Measurements from ENCODE around the gene HINFP. TPM values are rescaled to one million over a fixed set of nuclear protein-coding genes. Genes with fewer than 3 reads are reported as not detected.
A peak's percentile ranks its signal among the peaks of the same experiment; 100 is the strongest.

Gene HINFP
- total and polyA plus RNA-seq, 3 donors from 2014 or later = 38.3 to 58.7 (median 58.3) TPM

DNA sequence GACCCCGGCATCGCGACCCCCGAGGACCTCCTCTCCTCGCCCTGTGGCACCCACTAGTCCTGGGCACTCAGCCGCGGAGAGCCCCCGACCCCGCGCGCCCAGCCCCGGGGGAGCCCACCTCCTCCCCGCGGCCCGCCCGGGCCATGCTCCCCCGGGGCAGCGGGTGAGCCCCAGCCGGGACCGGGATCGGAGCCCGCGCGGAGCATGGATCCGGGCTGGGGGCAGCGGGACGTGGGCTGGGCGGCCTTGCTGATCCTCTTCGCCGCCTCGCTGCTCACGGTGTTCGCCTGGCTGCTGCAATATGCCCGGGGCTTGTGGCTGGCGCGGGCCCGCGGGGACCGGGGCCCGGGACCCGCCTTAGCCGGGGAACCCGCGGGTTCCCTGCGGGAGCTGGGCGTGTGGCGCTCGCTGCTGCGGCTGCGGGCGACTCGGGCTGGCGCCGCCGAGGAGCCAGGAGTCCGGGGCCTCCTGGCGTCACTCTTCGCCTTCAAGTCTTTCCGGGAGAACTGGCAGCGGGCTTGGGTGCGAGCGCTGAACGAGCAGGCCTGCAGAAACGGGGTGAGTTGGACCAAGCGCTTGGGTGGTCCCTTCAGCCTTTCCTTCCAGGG lies 13.7 kb upstream of the HINFP start:
- Histone ChIP-seq H3K4me3 (peak overlapping the region; percentile 84 to 89), H3K9me3 (no peaks in the 10 kb centered on the region), H3K27ac (peak overlapping the region; percentile 33 to 53), H3K36me3 (ENCODE audit: low read depth, missing control alignments) (no peaks in the 10 kb centered on the region), H3K4me1 (peaks cover 25% of the 10 kb centered on the region), H3K27me3 (no peaks in the 10 kb centered on the region)
- intact Hi-C loops (cut with DNase I; ENCODE audit: low total_unique reads) = no loop called here
- WGBS, 2 donors = 1% methylated on average over 36 of the region's 65 CpGs; no CpG with 5 or more reads in 1 of the 2 donors
- TF ChIP-seq, protein P1, sequence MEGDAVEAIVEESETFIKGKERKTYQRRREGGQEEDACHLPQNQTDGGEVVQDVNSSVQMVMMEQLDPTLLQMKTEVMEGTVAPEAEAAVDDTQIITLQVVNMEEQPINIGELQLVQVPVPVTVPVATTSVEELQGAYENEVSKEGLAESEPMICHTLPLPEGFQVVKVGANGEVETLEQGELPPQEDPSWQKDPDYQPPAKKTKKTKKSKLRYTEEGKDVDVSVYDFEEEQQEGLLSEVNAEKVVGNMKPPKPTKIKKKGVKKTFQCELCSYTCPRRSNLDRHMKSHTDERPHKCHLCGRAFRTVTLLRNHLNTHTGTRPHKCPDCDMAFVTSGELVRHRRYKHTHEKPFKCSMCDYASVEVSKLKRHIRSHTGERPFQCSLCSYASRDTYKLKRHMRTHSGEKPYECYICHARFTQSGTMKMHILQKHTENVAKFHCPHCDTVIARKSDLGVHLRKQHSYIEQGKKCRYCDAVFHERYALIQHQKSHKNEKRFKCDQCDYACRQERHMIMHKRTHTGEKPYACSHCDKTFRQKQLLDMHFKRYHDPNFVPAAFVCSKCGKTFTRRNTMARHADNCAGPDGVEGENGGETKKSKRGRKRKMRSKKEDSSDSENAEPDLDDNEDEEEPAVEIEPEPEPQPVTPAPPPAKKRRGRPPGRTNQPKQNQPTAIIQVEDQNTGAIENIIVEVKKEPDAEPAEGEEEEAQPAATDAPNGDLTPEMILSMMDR (IDR thresholded peaks at IDR 0.05) = no peak
- TF ChIP-seq POLR2A (IDR thresholded peaks at IDR 0.05) = no peak
- no peak for DNase-seq

DNA sequence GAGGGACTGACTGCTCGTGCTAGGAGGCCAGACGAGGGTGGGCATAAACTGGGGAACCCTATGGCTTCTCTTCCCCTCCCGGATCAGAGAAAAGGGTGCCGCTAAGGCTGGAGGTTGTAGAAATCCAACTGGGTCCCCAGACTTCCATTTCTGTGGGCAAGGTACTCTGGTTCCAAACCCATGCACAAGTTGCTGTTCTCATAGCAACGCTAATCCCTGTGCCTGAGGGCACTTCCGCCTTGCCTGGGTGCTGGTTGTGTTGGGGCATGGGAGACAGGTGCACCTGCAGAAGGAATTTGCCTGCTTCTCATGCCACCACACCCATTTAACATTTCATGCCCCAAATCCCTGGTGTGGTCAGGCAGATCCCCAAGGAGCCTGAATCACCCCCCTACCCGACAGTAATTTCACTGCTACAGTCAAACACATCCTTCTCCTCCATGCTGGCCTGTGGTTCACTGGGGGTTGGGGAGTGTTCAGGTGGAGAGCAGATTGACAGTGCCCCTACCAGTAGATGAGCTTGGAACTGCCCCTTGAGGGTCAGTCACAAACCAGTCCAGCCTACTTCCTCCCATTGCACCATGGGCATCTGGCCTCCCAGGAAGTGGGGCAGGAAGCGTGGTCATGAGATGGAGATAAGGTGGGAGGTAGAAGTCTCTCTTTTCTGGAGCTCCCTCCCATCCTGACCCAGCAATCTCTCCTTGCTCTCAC lies 13.1 kb upstream of the HINFP start:
- DNase-seq = no peak
- intact Hi-C loops (cut with DNase I; ENCODE audit: low total_unique reads) = no loop called here
- Histone ChIP-seq H3K27me3 (no peaks in the 10 kb centered on the region), H3K9me3 (no peaks in the 10 kb centered on the region), H3K27ac (no peak overlapping the region), H3K4me3 (peak overlapping the region; percentile 84 to 89), H3K4me1 (peaks cover 19% of the 10 kb centered on the region), H3K36me3 (ENCODE audit: low read depth, missing control alignments) (no peaks in the 10 kb centered on the region)
- TF ChIP-seq POLR2A (IDR thresholded peaks at IDR 0.05) = no peak
- TF ChIP-seq, protein P1 (IDR thresholded peaks at IDR 0.05) = no peak
- 26 to 27% methylated on average over 7 to 8 of the region's 8 CpGs for WGBS, 2 donors

DNA sequence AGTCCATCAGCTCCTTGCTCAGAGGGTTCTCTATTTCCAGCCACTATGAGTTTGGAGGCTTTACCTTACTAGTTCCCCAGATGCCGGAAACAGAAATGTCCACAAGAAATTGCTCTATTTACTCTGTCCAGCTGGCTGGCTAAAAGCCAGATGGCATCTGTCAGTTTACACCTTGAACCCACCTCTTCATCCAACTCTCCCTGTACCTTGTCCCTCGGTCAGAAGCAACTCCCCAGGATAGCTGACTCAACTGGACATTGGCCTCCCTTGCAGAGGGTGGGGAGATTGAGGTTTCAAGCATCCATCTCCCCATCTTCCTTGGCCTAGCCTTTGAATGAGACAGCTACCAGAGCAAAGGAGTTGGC lies 12.5 kb upstream of the HINFP start:
- Histone ChIP-seq H3K27ac (no peak overlapping the region), H3K4me1 (peaks cover 13% of the 10 kb centered on the region), H3K9me3 (no peaks in the 10 kb centered on the region), H3K4me3 (no peak overlapping the region), H3K27me3 (no peaks in the 10 kb centered on the region), H3K36me3 (ENCODE audit: low read depth, missing control alignments) (no peaks in the 10 kb centered on the region)
- DNase-seq = no peak
- intact Hi-C loops (cut with DNase I; ENCODE audit: low total_unique reads) = no loop called here
- TF ChIP-seq POLR2A (IDR thresholded peaks at IDR 0.05) = no peak
- TF ChIP-seq, protein P1 (IDR thresholded peaks at IDR 0.05) = no peak
- 92 to 98% methylated on average over 2 of the region's 2 CpGs for WGBS, 2 donors

DNA sequence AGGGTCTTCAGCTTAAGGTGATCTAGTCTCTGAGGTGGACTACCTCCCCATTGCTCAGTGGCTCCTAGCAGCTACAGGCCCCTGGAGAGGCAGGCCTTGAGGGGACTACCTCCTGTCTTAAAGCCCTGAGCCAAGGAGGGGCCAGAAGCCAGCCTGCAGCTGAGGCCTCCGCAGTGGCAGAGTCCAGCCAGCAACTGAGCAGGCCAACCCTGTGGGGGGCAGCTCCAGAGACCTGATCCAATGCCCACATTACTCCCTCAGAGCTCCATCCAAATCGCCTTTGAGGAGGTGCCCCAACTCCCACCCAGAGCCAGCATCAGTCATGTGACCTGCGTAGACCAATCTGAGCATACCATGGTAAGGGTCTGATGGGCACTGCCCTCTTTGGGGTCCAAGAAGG lies 11.5 kb upstream of the HINFP start:
- H3K36me3 ChIP-seq (ENCODE audit: low read depth, missing control alignments) = no peaks in the 10 kb centered on the region
- H3K27me3 ChIP-seq = no peaks in the 10 kb centered on the region
- WGBS, 2 donors = 95 to 100% methylated on average over 1 to 3 of the region's 3 CpGs
- no peak for DNase-seq
- H3K4me3 ChIP-seq = no peak overlapping the region
- peaks cover 12% of the 10 kb centered on the region for H3K4me1 ChIP-seq
- no peaks in the 10 kb centered on the region for H3K9me3 ChIP-seq
- intact Hi-C loops (cut with DNase I; ENCODE audit: low total_unique reads) = no loop called here
- no peak overlapping the region for H3K27ac ChIP-seq
- TF ChIP-seq, protein P1 (IDR thresholded peaks at IDR 0.05) = no peak
- no peak for TF ChIP-seq POLR2A (IDR thresholded peaks at IDR 0.05)
